GM13977 (cell line): Measurements from ENCODE around the gene HS3ST1.

ENCODE experiments used
- DNase-seq: peaks from one replicate; pipeline ENCODE4 v3.0.0; 2012; ENCODE audit warnings: low spot score
- in situ Hi-C: fragments of 300-500 bp; cut with MboI; formaldehyde crosslinking; loops from one replicate; pipeline ENCODE4 v1.12.0; 2022; ENCODE audit warnings: low sequenced_read_pairs, low pct_unique_long_range_greater_than_20kb, mixed read lengths, inconsistent platforms; ENCODE audit not compliant: unreplicated experiment
- TF ChIP-seq, protein P1 (sequence below): IDR thresholded peaks from 2 replicates; pipeline ENCODE4 v1.5.1; 2012; ENCODE audit warnings: mild to moderate bottlenecking, control low read depth; ENCODE audit not compliant: insufficient read depth; ENCODE audit errors: extremely low read depth, missing control alignments

The HS3ST1 gene

DNA sequence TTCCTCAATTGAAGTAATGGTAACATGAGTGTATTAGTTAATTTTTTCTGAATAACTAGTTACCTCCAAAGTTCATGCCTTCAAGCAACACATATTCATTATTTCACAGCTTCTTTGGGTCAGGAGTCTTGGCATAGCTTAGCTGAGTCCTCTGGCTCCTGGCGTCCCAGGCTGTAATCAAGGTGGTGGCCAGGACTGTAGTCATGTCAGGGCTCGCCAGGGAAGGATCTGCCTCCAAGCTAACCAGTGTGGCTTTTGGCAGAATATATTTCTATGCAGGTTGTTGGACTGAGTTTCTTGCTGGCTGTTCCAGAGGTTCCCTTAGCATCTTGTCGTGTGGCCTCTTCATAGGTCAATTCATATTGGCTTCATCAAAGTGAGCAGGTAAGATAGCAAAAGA is 10.0 kb upstream of the HS3ST1 start:
- TF ChIP-seq, protein P1, sequence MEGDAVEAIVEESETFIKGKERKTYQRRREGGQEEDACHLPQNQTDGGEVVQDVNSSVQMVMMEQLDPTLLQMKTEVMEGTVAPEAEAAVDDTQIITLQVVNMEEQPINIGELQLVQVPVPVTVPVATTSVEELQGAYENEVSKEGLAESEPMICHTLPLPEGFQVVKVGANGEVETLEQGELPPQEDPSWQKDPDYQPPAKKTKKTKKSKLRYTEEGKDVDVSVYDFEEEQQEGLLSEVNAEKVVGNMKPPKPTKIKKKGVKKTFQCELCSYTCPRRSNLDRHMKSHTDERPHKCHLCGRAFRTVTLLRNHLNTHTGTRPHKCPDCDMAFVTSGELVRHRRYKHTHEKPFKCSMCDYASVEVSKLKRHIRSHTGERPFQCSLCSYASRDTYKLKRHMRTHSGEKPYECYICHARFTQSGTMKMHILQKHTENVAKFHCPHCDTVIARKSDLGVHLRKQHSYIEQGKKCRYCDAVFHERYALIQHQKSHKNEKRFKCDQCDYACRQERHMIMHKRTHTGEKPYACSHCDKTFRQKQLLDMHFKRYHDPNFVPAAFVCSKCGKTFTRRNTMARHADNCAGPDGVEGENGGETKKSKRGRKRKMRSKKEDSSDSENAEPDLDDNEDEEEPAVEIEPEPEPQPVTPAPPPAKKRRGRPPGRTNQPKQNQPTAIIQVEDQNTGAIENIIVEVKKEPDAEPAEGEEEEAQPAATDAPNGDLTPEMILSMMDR: no peak
- in situ Hi-C loops: no loop called here
- DNase-seq: no peak

GRCh38 chr4:11436673-11437072 is 8.0 kb upstream of the HS3ST1 start:
- TF ChIP-seq, protein P1: no peak

DNA sequence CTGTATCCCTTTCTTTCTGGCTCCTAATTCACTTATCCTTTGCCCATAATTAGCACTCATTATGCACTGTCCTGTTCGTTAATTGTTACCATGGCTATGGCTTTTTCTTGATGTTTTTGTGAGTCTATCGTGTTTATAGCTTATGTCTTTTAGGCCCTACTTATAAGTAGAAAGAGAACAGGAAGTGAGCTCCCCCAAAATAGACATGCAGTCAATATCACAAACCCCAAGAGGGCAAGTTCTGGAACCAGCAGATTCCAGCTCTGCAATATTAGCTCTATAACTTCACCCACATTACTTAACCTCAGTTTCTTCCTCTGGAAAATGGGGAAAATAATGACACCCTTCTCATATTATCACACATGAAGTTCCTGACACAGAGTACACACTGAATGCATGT is 7.4 kb upstream of the HS3ST1 start:
- TF ChIP-seq, protein P1: no peak
- in situ Hi-C loops: no loop called here
- DNase-seq: no peak

More at GRCh38 chr4:11436673-11437072, 8.0 kb upstream of the HS3ST1 start:
- DNase-seq: no peak
- in situ Hi-C loops: no loop called here

DNA sequence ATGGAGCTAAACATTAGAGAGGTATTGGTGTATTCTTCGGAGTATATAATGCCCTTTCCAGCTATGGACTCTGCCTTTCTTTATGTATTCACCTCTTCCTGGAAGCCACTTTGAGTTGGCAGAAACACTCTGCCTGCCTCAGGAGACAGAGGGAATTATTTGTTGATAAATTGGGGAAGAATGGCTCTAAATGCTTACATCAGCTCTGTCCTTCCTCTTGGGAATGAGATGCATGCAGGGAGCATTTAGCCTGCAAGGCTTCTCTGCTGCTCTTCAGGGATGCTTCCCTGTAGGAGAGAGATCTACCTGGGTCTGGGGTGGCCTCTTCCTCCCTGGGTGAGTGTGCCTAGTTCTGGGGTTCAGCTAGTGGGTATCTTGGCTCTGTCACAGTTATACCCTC is 6.9 kb upstream of the HS3ST1 start:
- in situ Hi-C loops: no loop called here
- no peak for DNase-seq
- TF ChIP-seq, protein P1: no peak

DNA sequence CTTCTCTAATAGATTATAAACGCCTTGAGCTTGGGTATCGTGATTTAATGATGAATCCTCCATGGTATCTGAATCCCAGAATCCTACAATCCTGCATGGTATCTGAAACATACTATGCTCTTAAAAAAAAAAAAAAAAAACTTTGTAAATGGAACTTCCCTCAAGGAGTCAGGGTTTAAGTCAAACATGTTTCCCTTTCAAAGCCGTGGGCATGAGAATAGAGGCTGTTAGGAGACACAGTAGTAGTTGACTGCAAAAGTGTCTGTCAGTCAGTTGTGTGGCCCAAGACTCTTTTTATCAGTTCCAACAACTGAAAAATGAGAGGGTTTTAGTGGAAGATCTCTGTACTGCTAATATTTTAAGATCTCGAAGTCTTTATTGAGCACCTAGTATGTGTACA is 2.4 kb upstream of the HS3ST1 start:
- TF ChIP-seq, protein P1: no peak
- no peak for DNase-seq
- in situ Hi-C loops: no loop called here

GRCh38 chr4:11430536-11430935 is 1.8 kb upstream of the HS3ST1 start:
- TF ChIP-seq, protein P1: no peak
- in situ Hi-C loops: no loop called here
- no peak for DNase-seq

DNA sequence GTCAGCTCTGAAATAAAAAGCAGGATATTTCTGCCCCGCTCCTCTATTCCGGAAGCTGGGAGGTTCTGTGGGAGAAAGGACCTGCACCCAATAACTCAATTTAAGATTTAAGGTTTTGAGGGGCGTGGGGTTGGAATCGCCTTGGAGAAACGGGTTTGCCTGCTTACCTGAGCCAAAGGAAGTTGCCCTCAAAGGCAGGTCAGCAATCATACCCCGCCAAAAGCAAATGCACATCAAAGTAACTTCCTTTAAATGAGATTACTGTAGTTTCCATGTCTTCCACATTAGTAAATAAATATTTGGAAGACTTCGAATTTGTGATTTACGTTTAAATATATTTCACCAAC is 978 bp upstream of the HS3ST1 start:
- DNase-seq: no peak
- in situ Hi-C loops: loop anchor here (10.0 kb wide), 1 partner anchor 845 kb away; no protein-coding TSS in a partner anchor
- TF ChIP-seq, protein P1: no peak
